Suppressor macrophage treated with lipopolysaccharide for 4 hours (primary cell): ENCODE measurements around the gene NVL.
A peak's percentile ranks its signal among the peaks of the same experiment; 100 is the strongest.
"Not testable (repeated sequence)": the region's sequence is repeated elsewhere in the genome, so short reads cannot be mapped to it uniquely, and the experiment has no call there.

Experiments
- DNase-seq: peaks from one replicate; pipeline ENCODE4 v3.0.0-alpha.2; 2020

Gene NVL

GRCh38 chr1:224333939-224334786 is 4.2 kb upstream of the NVL start:
- peak; percentile 75 for DNase-seq

- peak; percentile 79 for DNase-seq
Measured at GRCh38 chr1:224333309-224333926, 3.4 kb upstream of the NVL start.

- no peak for DNase-seq
Measured at GRCh38 chr1:224331824-224332223, 1.9 kb upstream of the NVL start.

GRCh38 chr1:224331326-224331725 is 1.4 kb upstream of the NVL start:
- no peak for DNase-seq

- DNase-seq = no peak
Measured at GRCh38 chr1:224329484-224329841, 509 bp downstream of the NVL start.

GRCh38 chr1:224328644-224329043 is 1.3 kb downstream of the NVL start:
- no peak for DNase-seq

GRCh38 chr1:224325959-224326358 is 4.0 kb downstream of the NVL start:
- no peak for DNase-seq

- no peak for DNase-seq
Measured at GRCh38 chr1:224321706-224322105, 8.3 kb downstream of the NVL start.

- no peak for DNase-seq
Measured at GRCh38 chr1:224317383-224318045, 12.5 kb downstream of the NVL start.

- DNase-seq = no peak
Measured at GRCh38 chr1:224312025-224312424, 17.9 kb downstream of the NVL start.

GRCh38 chr1:224311503-224311902 is 18.5 kb downstream of the NVL start:
- not testable (repeated sequence) for DNase-seq

GRCh38 chr1:224308064-224308463 is 21.9 kb downstream of the NVL start:
- DNase-seq = no peak

GRCh38 chr1:224304767-224305166 is 25.2 kb downstream of the NVL start:
- DNase-seq = no peak

GRCh38 chr1:224302947-224303346 is 27.0 kb downstream of the NVL start:
- DNase-seq = no peak

GRCh38 chr1:224301391-224301790 is 28.6 kb downstream of the NVL start:
- DNase-seq = no peak

GRCh38 chr1:224300346-224300745 is 29.6 kb downstream of the NVL start:
- DNase-seq = no peak

GRCh38 chr1:224298346-224299330 is 31.3 kb downstream of the NVL start:
- no peak for DNase-seq

- DNase-seq = no peak
Measured at GRCh38 chr1:224294775-224295174, 35.2 kb downstream of the NVL start.

GRCh38 chr1:224292419-224292818 is 37.6 kb downstream of the NVL start:
- no peak for DNase-seq

- no peak for DNase-seq
Measured at GRCh38 chr1:224289396-224289795, 40.6 kb downstream of the NVL start.

GRCh38 chr1:224287714-224288113 is 42.3 kb downstream of the NVL start:
- DNase-seq = no peak

GRCh38 chr1:224282140-224282539 is 47.8 kb downstream of the NVL start:
- DNase-seq = no peak
